ENCODE results near the gene C6orf15. TPM values are rescaled to one million over a fixed set of nuclear protein-coding genes. Genes with fewer than 3 reads are reported as not detected.

C6orf15 gene
- total and polyA plus RNA-seq, 7 experiments from 2014 or later = not detected

GRCh38 chr6:31126396-31127175 lies 14.2 kb upstream of the C6orf15 start:
- ChIA-PET POLR2A (interaction anchor here (0.6 to 1.5 kb wide), 2 partner anchors 33 to 46 kb away, joined by 3 to 4 read pairs; no protein-coding TSS in a partner anchor), CTCF (interaction anchor here (0.5 to 6.5 kb wide), 8 partner anchors 10 to 1224 kb away, joined by 3 to 30 read pairs (median 4); partner anchors contain the start of gene PSORS1C1)
- no peaks in the 10 kb centered on the region for H3K36me3 ChIP-seq (ENCODE audit: control insufficient read depth in 2 of 3, insufficient read depth in 3 of 3, low read length in 3 of 3)
- no peaks in the 10 kb centered on the region for H3K36me3 Mint-ChIP-seq
- intact Hi-C loops (cut with micrococcal nuclease) = no loop called here
- no peaks in the 10 kb centered on the region for H3K27me3 ChIP-seq (ENCODE audit: control insufficient read depth in 2 of 2, insufficient read depth in 2 of 2, low read length in 2 of 2)
- no peaks in the 10 kb centered on the region for H3K4me1 ChIP-seq (ENCODE audit: control insufficient read depth in 2 of 2, insufficient read depth in 2 of 2, low read length in 2 of 2)
- peaks cover 5 to 12% (median 6%) of the 10 kb centered on the region in 7 donors for H3K4me1 Mint-ChIP-seq
- H3K4me3 Mint-ChIP-seq = no peak overlapping the region
- H3K27ac ChIP-seq (ENCODE audit: low read depth, low read length) = no peak overlapping the region
- H3K9me3 ChIP-seq (ENCODE audit: control insufficient read depth in 2 of 3, low read length in 3 of 3) = no peaks in the 10 kb centered on the region
- no peak overlapping the region for H3K27ac Mint-ChIP-seq
- DNase-seq = no peak
- H3K4me3 ChIP-seq (ENCODE audit: low read length) = no peak overlapping the region
- peaks cover 0 to 17% (median 5%) of the 10 kb centered on the region in 5 donors for H3K27me3 Mint-ChIP-seq
- ATAC-seq = no peak
- H3K9me3 Mint-ChIP-seq = no peaks in the 10 kb centered on the region

- no peak overlapping the region for H3K27ac Mint-ChIP-seq
- ChIA-PET CTCF (interaction anchor here (0.6 to 6.5 kb wide), 12 partner anchors 8 to 485 kb away, joined by 3 to 30 read pairs (median 4); partner anchors contain the start of gene PSORS1C1), POLR2A (interaction anchor here (0.6 kb wide), 1 partner anchor 45 kb away, joined by 3 read pairs; no protein-coding TSS in a partner anchor)
- no peaks in the 10 kb centered on the region for H3K36me3 Mint-ChIP-seq
- H3K9me3 Mint-ChIP-seq = no peaks in the 10 kb centered on the region
- Histone ChIP-seq H3K9me3 (ENCODE audit: control insufficient read depth in 2 of 3, low read length in 3 of 3) (no peaks in the 10 kb centered on the region), H3K27me3 (ENCODE audit: control insufficient read depth in 2 of 2, insufficient read depth in 2 of 2, low read length in 2 of 2) (no peaks in the 10 kb centered on the region), H3K36me3 (ENCODE audit: control insufficient read depth in 2 of 3, insufficient read depth in 3 of 3, low read length in 3 of 3) (no peaks in the 10 kb centered on the region), H3K4me1 (ENCODE audit: control insufficient read depth in 2 of 2, insufficient read depth in 2 of 2, low read length in 2 of 2) (no peaks in the 10 kb centered on the region), H3K4me3 (ENCODE audit: low read length) (no peak overlapping the region), H3K27ac (ENCODE audit: low read depth, low read length) (no peak overlapping the region)
- ATAC-seq (no peak), DNase-seq (no peak)
- peaks cover 0 to 17% (median 5%) of the 10 kb centered on the region in 5 donors for H3K27me3 Mint-ChIP-seq
- peaks cover 5 to 12% (median 6%) of the 10 kb centered on the region in 7 donors for H3K4me1 Mint-ChIP-seq
- intact Hi-C loops (cut with micrococcal nuclease) = no loop called here
- H3K4me3 Mint-ChIP-seq = no peak overlapping the region
Measured at GRCh38 chr6:31125586-31126363, 13.4 kb upstream of the C6orf15 start.

GRCh38 chr6:31125162-31125561 lies 12.8 kb upstream of the C6orf15 start:
- H3K27me3 ChIP-seq (ENCODE audit: control insufficient read depth in 2 of 2, insufficient read depth in 2 of 2, low read length in 2 of 2) = no peaks in the 10 kb centered on the region
- Mint-ChIP-seq H3K27ac (no peak overlapping the region), H3K4me3 (no peak overlapping the region), H3K9me3 (no peaks in the 10 kb centered on the region), H3K4me1 (peaks cover 5 to 12% (median 6%) of the 10 kb centered on the region in 7 donors), H3K27me3 (peaks cover 0 to 17% (median 5%) of the 10 kb centered on the region in 5 donors), H3K36me3 (no peaks in the 10 kb centered on the region)
- ChIA-PET CTCF (interaction anchor here (0.9 to 1.4 kb wide), 3 partner anchors 9 to 245 kb away, joined by 3 to 4 read pairs (median 3); no protein-coding TSS in a partner anchor), POLR2A (no interaction called here)
- no peak overlapping the region for H3K4me3 ChIP-seq (ENCODE audit: low read length)
- H3K27ac ChIP-seq (ENCODE audit: low read depth, low read length) = no peak overlapping the region
- no peaks in the 10 kb centered on the region for H3K36me3 ChIP-seq (ENCODE audit: control insufficient read depth in 2 of 3, insufficient read depth in 3 of 3, low read length in 3 of 3)
- H3K4me1 ChIP-seq (ENCODE audit: control insufficient read depth in 2 of 2, insufficient read depth in 2 of 2, low read length in 2 of 2) = no peaks in the 10 kb centered on the region
- H3K9me3 ChIP-seq (ENCODE audit: control insufficient read depth in 2 of 3, low read length in 3 of 3) = no peaks in the 10 kb centered on the region
- DNase-seq (no peak), ATAC-seq (no peak)
- intact Hi-C loops (cut with micrococcal nuclease) = no loop called here

GRCh38 chr6:31122791-31123706 lies 10.7 kb upstream of the C6orf15 start:
- no peaks in the 10 kb centered on the region for H3K36me3 ChIP-seq (ENCODE audit: control insufficient read depth in 2 of 3, insufficient read depth in 3 of 3, low read length in 3 of 3)
- CTCF ChIA-PET = interaction anchor here (0.6 to 1.0 kb wide), 3 partner anchors 32 to 207 kb away, joined by 3 read pairs; no protein-coding TSS in a partner anchor
- H3K4me1 ChIP-seq (ENCODE audit: control insufficient read depth in 2 of 2, insufficient read depth in 2 of 2, low read length in 2 of 2) = no peaks in the 10 kb centered on the region
- POLR2A ChIA-PET = no interaction called here
- no peaks in the 10 kb centered on the region for H3K27me3 ChIP-seq (ENCODE audit: control insufficient read depth in 2 of 2, insufficient read depth in 2 of 2, low read length in 2 of 2)
- H3K4me3 Mint-ChIP-seq = no peak overlapping the region
- no peak overlapping the region for H3K4me3 ChIP-seq (ENCODE audit: low read length)
- no peaks in the 10 kb centered on the region for H3K9me3 Mint-ChIP-seq
- H3K27ac ChIP-seq (ENCODE audit: low read depth, low read length) = no peak overlapping the region
- intact Hi-C loops (cut with micrococcal nuclease) = no loop called here
- ATAC-seq (no peak), DNase-seq (no peak)
- no peaks in the 10 kb centered on the region for H3K36me3 Mint-ChIP-seq
- peaks cover 3 to 8% (median 4%) of the 10 kb centered on the region in 7 donors for H3K4me1 Mint-ChIP-seq
- H3K27me3 Mint-ChIP-seq = peaks cover 0 to 11% (median 4%) of the 10 kb centered on the region in 5 donors
- no peak overlapping the region for H3K27ac Mint-ChIP-seq
- H3K9me3 ChIP-seq (ENCODE audit: control insufficient read depth in 2 of 3, low read length in 3 of 3) = no peaks in the 10 kb centered on the region

GRCh38 chr6:31121131-31121790 lies 8.9 kb upstream of the C6orf15 start:
- ChIA-PET POLR2A (no interaction called here), CTCF (interaction anchor here (0.6 kb wide), 1 partner anchor 44 kb away, joined by 5 read pairs; no protein-coding TSS in a partner anchor)
- intact Hi-C loops (cut with micrococcal nuclease) = no loop called here
- no peak overlapping the region for H3K27ac Mint-ChIP-seq
- Histone ChIP-seq H3K4me1 (ENCODE audit: control insufficient read depth in 2 of 2, insufficient read depth in 2 of 2, low read length in 2 of 2) (no peaks in the 10 kb centered on the region), H3K27me3 (ENCODE audit: control insufficient read depth in 2 of 2, insufficient read depth in 2 of 2, low read length in 2 of 2) (no peaks in the 10 kb centered on the region), H3K27ac (ENCODE audit: low read depth, low read length) (no peak overlapping the region), H3K9me3 (ENCODE audit: control insufficient read depth in 2 of 3, low read length in 3 of 3) (no peaks in the 10 kb centered on the region), H3K36me3 (ENCODE audit: control insufficient read depth in 2 of 3, insufficient read depth in 3 of 3, low read length in 3 of 3) (no peaks in the 10 kb centered on the region), H3K4me3 (ENCODE audit: low read length) (no peak overlapping the region)
- H3K36me3 Mint-ChIP-seq = no peaks in the 10 kb centered on the region
- ATAC-seq (no peak), DNase-seq (no peak)
- H3K4me1 Mint-ChIP-seq = peaks cover 0 to 8% (median 0%) of the 10 kb centered on the region in 7 donors
- no peaks in the 10 kb centered on the region for H3K9me3 Mint-ChIP-seq
- no peak overlapping the region for H3K4me3 Mint-ChIP-seq
- peaks cover 0 to 12% (median 4%) of the 10 kb centered on the region in 5 donors for H3K27me3 Mint-ChIP-seq
